T-cell (primary cell): ENCODE measurements around the gene CD200. TPM values are rescaled to one million over a fixed set of nuclear protein-coding genes. Genes with fewer than 3 reads are reported as not detected.

Source experiments
- ATAC-seq, 4 experiments: fragments of 200-7000 bp in 3 of 4; fragments of 150-1000 bp in 1 of 4; cut with Tn5 transposase; replicated peaks in 1 of 4; 1 replicate in 3 of 4; 2 replicates in 1 of 4; pipeline ENCODE4 v1.10.0; 2021; ENCODE audit warnings: moderate library complexity in 3 of 4, mild to moderate bottlenecking in 2 of 4, moderate number of reproducible peaks in 1 of 4
- CTCF ChIA-PET, 2 donors: fragments of 300-600 bp; sonication (Branson Sonifier 250); formaldehyde crosslinking; loops; one replicate each; lab custom pipeline; 2022; ENCODE audit warnings: antibody characterized with exemption in 2 of 2; lab: Charles Lee
- POLR2A ChIA-PET, 2 donors: fragments of 300-600 bp; sonication (Branson Sonifier 250); formaldehyde crosslinking; loops; one replicate each; lab custom pipeline; 2022; ENCODE audit warnings: antibody characterized with exemption in 2 of 2; lab: Charles Lee
- DNase-seq, 35 experiments: peaks; one replicate each; pipeline versions ENCODE4 v3.0.0 to v3.0.0-alpha.2; 2013 to 2023
- H3K27ac ChIP-seq: one replicate; pipeline ENCODE4 v1.5.1; 2013; ENCODE audit warnings: low read length
- H3K27me3 ChIP-seq, 2 experiments: replicated peaks in 1 of 2; 1 replicate in 1 of 2; 2 replicates in 1 of 2; pipeline versions ENCODE4 v1.6.1 to v1.7.0; 2013; ENCODE audit warnings: low read length in 1 of 2, mixed read lengths in 1 of 2; ENCODE audit not compliant: control insufficient read depth in 2 of 2, insufficient read depth in 2 of 2; ENCODE audit errors: extremely low read depth in 1 of 2
- H3K36me3 ChIP-seq, 2 donors: 1 replicate in 1 of 2; 2 replicates in 1 of 2; pipeline versions ENCODE4 v1.6.1 to v1.7.0; 2013; ENCODE audit warnings: low read length in 1 of 2; ENCODE audit not compliant: control insufficient read depth in 2 of 2, insufficient read depth in 1 of 2; ENCODE audit errors: extremely low read depth in 1 of 2
- H3K4me1 ChIP-seq, 2 experiments: 1 replicate in 1 of 2; 2 replicates in 1 of 2; pipeline versions ENCODE4 v1.6.1 to v1.7.0; 2013; ENCODE audit warnings: low read length in 2 of 2, mixed read lengths in 1 of 2; ENCODE audit not compliant: insufficient read depth in 2 of 2, control insufficient read depth in 1 of 2; ENCODE audit errors: extremely low read depth in 1 of 2
- H3K4me3 ChIP-seq, 2 donors: 1 replicate in 1 of 2; 2 replicates in 1 of 2; pipeline versions ENCODE4 v1.5.1 to v1.7.0; 2013; ENCODE audit warnings: mild to moderate bottlenecking in 2 of 2, low read length in 1 of 2, moderate library complexity in 1 of 2; ENCODE audit not compliant: control insufficient read depth in 1 of 2; ENCODE audit errors: extremely low read depth in 1 of 2
- H3K9me3 ChIP-seq: 2 replicates; pipeline ENCODE4 v1.7.0; 2013
- H3K27ac Mint-ChIP-seq, 2 donors: one replicate each; pipeline ENCODE4 v1.8.0; 2020 to 2021; ENCODE audit warnings: mild to moderate bottlenecking in 2 of 2, mixed read lengths in 2 of 2
- H3K27me3 Mint-ChIP-seq, 2 donors: one replicate each; pipeline ENCODE4 v1.8.0; 2021 to 2022; ENCODE audit warnings: mixed read lengths in 2 of 2
- H3K36me3 Mint-ChIP-seq: one replicate; pipeline ENCODE4 v1.8.0; 2021; ENCODE audit warnings: mixed read lengths
- H3K4me1 Mint-ChIP-seq, 3 donors: one replicate each; pipeline ENCODE4 v1.8.0; 2020 to 2022; ENCODE audit warnings: mixed read lengths in 3 of 3, mild to moderate bottlenecking in 1 of 3
- H3K4me3 Mint-ChIP-seq, 3 donors: one replicate each; pipeline ENCODE4 v1.8.0; 2020 to 2022; ENCODE audit warnings: mild to moderate bottlenecking in 3 of 3, mixed read lengths in 3 of 3, moderate library complexity in 3 of 3
- H3K9me3 Mint-ChIP-seq, 3 donors: one replicate each; pipeline ENCODE4 v1.8.0; 2020 to 2022; ENCODE audit warnings: mixed read lengths in 3 of 3
- WGBS: methylation state at CpG from one replicate; pipeline ENCODE4 v1.1.5; 2013; ENCODE audit warnings: missing lambda C conversion rate; ENCODE audit not compliant: insufficient coverage; 5-methylcytosine and 5-hydroxymethylcytosine counted together
- total RNA-seq, 35 experiments: library from RNA in 6 of 35; stranded (reverse) in 6 of 35; fragments of 120-200 nt in 1 of 35; gene quantifications; one replicate each; pipeline versions ENCODE4 v1.2.1 to v1.2.4 and lab custom pipeline; 2013 to 2026

The CD200 gene
- total RNA-seq, 5 donors from 2014 or later (not counting 1 experiment from before 2014, with no cell fraction given), result 1.3 to 4.6 (median 2.2) TPM

GRCh38 chr3:112360561-112360960 lies 27.6 kb downstream of the CD200 start:
- no peak overlapping the region for H3K27ac Mint-ChIP-seq
- WGBS, result no CpG with 5 or more reads among the region's 2 CpGs
- H3K27me3 Mint-ChIP-seq, result no peaks in the 10 kb centered on the region
- H3K4me3 ChIP-seq, result no peak overlapping the region
- H3K27ac ChIP-seq, result no peak overlapping the region
- H3K4me1 Mint-ChIP-seq, result peaks cover 35 to 40% (median 39%) of the 10 kb centered on the region in 3 donors
- no peak for ATAC-seq
- peaks cover 4 to 6% of the 10 kb centered on the region in 2 experiments for H3K4me1 ChIP-seq
- no peaks in the 10 kb centered on the region for H3K9me3 Mint-ChIP-seq
- no peak overlapping the region for H3K4me3 Mint-ChIP-seq
- no peak for DNase-seq
- peaks cover 2% of the 10 kb centered on the region for H3K36me3 Mint-ChIP-seq
- H3K9me3 ChIP-seq, result no peaks in the 10 kb centered on the region
- ChIA-PET CTCF (no interaction called here), POLR2A (interaction anchor here in 1 of 2 donors (0.5 to 0.6 kb wide), 2 partner anchors 17 to 141 kb away, joined by 3 to 4 read pairs; no protein-coding TSS in a partner anchor)
- H3K27me3 ChIP-seq, result no peaks in the 10 kb centered on the region
- no peaks in the 10 kb centered on the region for H3K36me3 ChIP-seq

- ATAC-seq (no peak), DNase-seq (no peak)
- Histone ChIP-seq H3K27ac (no peak overlapping the region), H3K27me3 (no peaks in the 10 kb centered on the region), H3K4me1 (peaks cover 4 to 6% of the 10 kb centered on the region in 2 experiments), H3K9me3 (no peaks in the 10 kb centered on the region), H3K4me3 (no peak overlapping the region), H3K36me3 (no peaks in the 10 kb centered on the region)
- CTCF ChIA-PET, result interaction anchor here in 1 of 2 donors (0.9 to 1.1 kb wide), 4 partner anchors 15 to 150 kb away, joined by 3 to 5 read pairs (median 4); partner anchors contain the start of gene CD200
- Mint-ChIP-seq H3K27me3 (no peaks in the 10 kb centered on the region), H3K27ac (no peak overlapping the region), H3K36me3 (peaks cover 2% of the 10 kb centered on the region), H3K9me3 (no peaks in the 10 kb centered on the region), H3K4me3 (no peak overlapping the region), H3K4me1 (peaks cover 40 to 47% (median 42%) of the 10 kb centered on the region in 3 donors)
- no CpG with 5 or more reads among the region's 2 CpGs for WGBS
- POLR2A ChIA-PET, result no interaction called here
These were observed 29.3 kb downstream of the CD200 start for GRCh38 chr3:112362221-112362620.

- no peaks in the 10 kb centered on the region for H3K9me3 ChIP-seq
- H3K27ac ChIP-seq, result no peak overlapping the region
- ChIA-PET POLR2A (interaction anchor here in 1 of 2 donors (0.6 to 0.9 kb wide), 2 partner anchors 13 to 1897 kb away, joined by 3 read pairs; no protein-coding TSS in a partner anchor), CTCF (no interaction called here)
- ATAC-seq (peak in 1 of 4 experiments; percentile 58), DNase-seq (no peak)
- WGBS, result no CpG with 5 or more reads among the region's 1 CpG
- no peaks in the 10 kb centered on the region for H3K27me3 ChIP-seq
- H3K4me3 ChIP-seq, result no peak overlapping the region
- no peaks in the 10 kb centered on the region for H3K9me3 Mint-ChIP-seq
- H3K4me3 Mint-ChIP-seq, result peak overlapping the region in 2 of 3 donors; percentile 22 to 46
- peaks cover 2% of the 10 kb centered on the region for H3K36me3 Mint-ChIP-seq
- H3K36me3 ChIP-seq, result no peaks in the 10 kb centered on the region
- peaks cover 22 to 27% (median 22%) of the 10 kb centered on the region in 3 donors for H3K4me1 Mint-ChIP-seq
- peak overlapping the region; percentile 50 to 70 for H3K27ac Mint-ChIP-seq
- H3K4me1 ChIP-seq, result peaks cover 0 to 3% of the 10 kb centered on the region in 2 experiments
- no peaks in the 10 kb centered on the region for H3K27me3 Mint-ChIP-seq
These were observed 31.3 kb downstream of the CD200 start for GRCh38 chr3:112364291-112364690.

- no peaks in the 10 kb centered on the region for H3K27me3 ChIP-seq
- H3K27ac ChIP-seq, result no peak overlapping the region
- no peaks in the 10 kb centered on the region for H3K36me3 ChIP-seq
- no peak for ATAC-seq
- peaks cover 22 to 27% (median 22%) of the 10 kb centered on the region in 3 donors for H3K4me1 Mint-ChIP-seq
- no peak overlapping the region for H3K4me3 ChIP-seq
- peaks cover 2% of the 10 kb centered on the region for H3K36me3 Mint-ChIP-seq
- WGBS, result 100% methylated on average over 1 of the region's 2 CpGs
- DNase-seq, result no peak
- peak overlapping the region in 1 of 3 donors; percentile 46 for H3K4me3 Mint-ChIP-seq
- CTCF ChIA-PET, result no interaction called here
- POLR2A ChIA-PET, result no interaction called here
- H3K9me3 ChIP-seq, result no peaks in the 10 kb centered on the region
- no peaks in the 10 kb centered on the region for H3K27me3 Mint-ChIP-seq
- peaks cover 0 to 3% of the 10 kb centered on the region in 2 experiments for H3K4me1 ChIP-seq
- no peaks in the 10 kb centered on the region for H3K9me3 Mint-ChIP-seq
- H3K27ac Mint-ChIP-seq, result peak overlapping the region in 1 of 2 donors; percentile 70
These were observed 32.1 kb downstream of the CD200 start for GRCh38 chr3:112365035-112365434.

GRCh38 chr3:112365636-112366035 lies 32.7 kb downstream of the CD200 start:
- WGBS, result 92% methylated on average over 2 of the region's 3 CpGs
- peak overlapping the region in 1 of 3 donors; percentile 46 for H3K4me3 Mint-ChIP-seq
- no peaks in the 10 kb centered on the region for H3K9me3 Mint-ChIP-seq
- H3K27me3 ChIP-seq, result no peaks in the 10 kb centered on the region
- POLR2A ChIA-PET, result no interaction called here
- peaks cover 2% of the 10 kb centered on the region for H3K36me3 Mint-ChIP-seq
- DNase-seq, result no peak
- H3K36me3 ChIP-seq, result no peaks in the 10 kb centered on the region
- ATAC-seq, result no peak
- no peaks in the 10 kb centered on the region for H3K9me3 ChIP-seq
- no peak overlapping the region for H3K27ac ChIP-seq
- H3K27me3 Mint-ChIP-seq, result no peaks in the 10 kb centered on the region
- CTCF ChIA-PET, result no interaction called here
- H3K4me1 ChIP-seq, result peaks cover 0 to 3% of the 10 kb centered on the region in 2 experiments
- H3K27ac Mint-ChIP-seq, result no peak overlapping the region
- H3K4me1 Mint-ChIP-seq, result peaks cover 22 to 27% (median 22%) of the 10 kb centered on the region in 3 donors
- H3K4me3 ChIP-seq, result no peak overlapping the region

GRCh38 chr3:112366522-112366921 lies 33.6 kb downstream of the CD200 start:
- Histone ChIP-seq H3K27me3 (no peaks in the 10 kb centered on the region), H3K27ac (no peak overlapping the region), H3K4me1 (peaks cover 0 to 3% of the 10 kb centered on the region in 2 experiments), H3K9me3 (no peaks in the 10 kb centered on the region), H3K4me3 (no peak overlapping the region), H3K36me3 (no peaks in the 10 kb centered on the region)
- H3K9me3 Mint-ChIP-seq, result no peaks in the 10 kb centered on the region
- POLR2A ChIA-PET, result interaction anchor here in 1 of 2 donors (0.5 kb wide), 1 partner anchor 30 kb away, joined by 3 read pairs; no protein-coding TSS in a partner anchor
- DNase-seq, result no peak
- no peaks in the 10 kb centered on the region for H3K27me3 Mint-ChIP-seq
- peaks cover 2% of the 10 kb centered on the region for H3K36me3 Mint-ChIP-seq
- CTCF ChIA-PET, result no interaction called here
- ATAC-seq, result no peak
- H3K4me3 Mint-ChIP-seq, result no peak overlapping the region
- WGBS, result no CpG with 5 or more reads among the region's 3 CpGs
- H3K4me1 Mint-ChIP-seq, result peaks cover 22 to 27% (median 22%) of the 10 kb centered on the region in 3 donors
- no peak overlapping the region for H3K27ac Mint-ChIP-seq
